ENCODE results near the gene PSMC3.

GRCh38 chr11:47430524-47430923, 4.3 kb upstream of the PSMC3 start:
- TF ChIP-seq CTCF (IDR thresholded peaks at IDR 0.05) (no peak), POLR2A (IDR thresholded peaks at IDR 0.05) (no peak)

All from heart left ventricle (tissue), 13 donors.